Measurements from ENCODE around the gene KIF16B. TPM values are rescaled to one million over a fixed set of nuclear protein-coding genes. Genes with fewer than 3 reads are reported as not detected.

KIF16B gene
- total and polyA plus RNA-seq, 2 donors (not counting 3 experiments of a cell fraction or from before 2014, with no cell fraction given), result 2.9 to 8.8 TPM

- POLR2A ChIA-PET, result no interaction called here
Measured at GRCh38 chr20:16580147-16580546, 6.9 kb upstream of the KIF16B start.

GRCh38 chr20:16576219-16576618 is 3.0 kb upstream of the KIF16B start:
- Histone ChIP-seq H3K9ac (replicated peaks; ENCODE audit: extremely low read depth, insufficient read depth, low read length) (no peak overlapping the region), H2AFZ (ENCODE audit: low read depth, low read length) (no peak overlapping the region), H3K27me3 (ENCODE audit: control insufficient read depth in 2 of 2, insufficient read depth in 2 of 2, low read length in 2 of 2) (no peaks in the 10 kb centered on the region), H3K36me3 (ENCODE audit: control insufficient read depth in 2 of 2, extremely low read depth in 1 of 2, insufficient read depth in 2 of 2, low read length in 2 of 2) (no peaks in the 10 kb centered on the region), H3K9me1 (replicated peaks; ENCODE audit: control insufficient read depth, extremely low read depth, insufficient read depth, low read length) (no peaks in the 10 kb centered on the region), H4K20me1 (replicated peaks; ENCODE audit: control insufficient read depth, extremely low read depth, insufficient read depth, low read length) (no peaks in the 10 kb centered on the region), H3K4me2 (ENCODE audit: insufficient read depth, low read length) (no peak overlapping the region), H3K4me3 (replicated peaks in 1 of 3; ENCODE audit: insufficient read depth in 1 of 3, low read depth in 1 of 3, low read length in 3 of 3) (no peak overlapping the region), H3K27ac (ENCODE audit: insufficient read depth, low read depth, low read length) (no peak overlapping the region), H3K4me1 (ENCODE audit: control insufficient read depth, extremely low read depth, insufficient read depth, low read length) (peaks cover 17% of the 10 kb centered on the region), H3K9me3 (replicated peaks; ENCODE audit: control insufficient read depth, insufficient read depth, low read length) (no peaks in the 10 kb centered on the region), H3K79me2 (ENCODE audit: control insufficient read depth, insufficient read depth, low read length) (no peaks in the 10 kb centered on the region)
- no peak for FAIRE-seq
- ChIA-PET POLR2A (no interaction called here), CTCF (no interaction called here)
- intact Hi-C loops (cut with micrococcal nuclease) (no loop called here), dilution Hi-C loops (cut with MboI; ENCODE audit: extremely low pct_ligation_motif_present, low sequenced_read_pairs) (no loop called here)
- BruUV-seq (replicated peaks), result no TSS peak
- DNase-seq (ENCODE audit: low read depth, low spot score), result no peak
- TF ChIP-seq EZH2 (IDR thresholded peaks at IDR 0.05; ENCODE audit: borderline replicate concordance, low read depth, low read length, severe bottlenecking), result no peak
- no peak for TF ChIP-seq MAX (IDR thresholded peaks at IDR 0.05; ENCODE audit: insufficient read depth, insufficient read length)
- TF ChIP-seq POLR2A (IDR thresholded peaks at IDR 0.05; ENCODE audit: low read depth, low read length), result no peak
- TF ChIP-seq POLR2AphosphoS5 (IDR thresholded peaks at IDR 0.05; ENCODE audit: insufficient read depth, low read depth, low read length), result no peak
- TF ChIP-seq FOS (IDR thresholded peaks at IDR 0.05; ENCODE audit: borderline replicate concordance, insufficient read depth, low read length), result no peak
- no peak for TF ChIP-seq MYC (IDR thresholded peaks at IDR 0.05; ENCODE audit: low read depth, low read length)
- no peak for TF ChIP-seq CTCF (IDR thresholded peaks at IDR 0.05; ENCODE audit: extremely low read depth in 1 of 2, insufficient read depth in 1 of 2, low read depth in 1 of 2, low read length in 2 of 2)

More at GRCh38 chr20:16580147-16580546, 6.9 kb upstream of the KIF16B start:
- Histone ChIP-seq H3K36me3 (ENCODE audit: control insufficient read depth in 2 of 2, extremely low read depth in 1 of 2, insufficient read depth in 2 of 2, low read length in 2 of 2) (no peaks in the 10 kb centered on the region), H3K9me3 (replicated peaks; ENCODE audit: control insufficient read depth, insufficient read depth, low read length) (no peaks in the 10 kb centered on the region), H4K20me1 (replicated peaks; ENCODE audit: control insufficient read depth, extremely low read depth, insufficient read depth, low read length) (no peaks in the 10 kb centered on the region), H3K27ac (ENCODE audit: insufficient read depth, low read depth, low read length) (no peak overlapping the region), H3K27me3 (ENCODE audit: control insufficient read depth in 2 of 2, insufficient read depth in 2 of 2, low read length in 2 of 2) (no peaks in the 10 kb centered on the region), H3K4me1 (ENCODE audit: control insufficient read depth, extremely low read depth, insufficient read depth, low read length) (peaks cover 2% of the 10 kb centered on the region), H3K9ac (replicated peaks; ENCODE audit: extremely low read depth, insufficient read depth, low read length) (no peak overlapping the region), H3K9me1 (replicated peaks; ENCODE audit: control insufficient read depth, extremely low read depth, insufficient read depth, low read length) (no peaks in the 10 kb centered on the region), H3K4me3 (replicated peaks in 1 of 3; ENCODE audit: insufficient read depth in 1 of 3, low read depth in 1 of 3, low read length in 3 of 3) (no peak overlapping the region), H2AFZ (ENCODE audit: low read depth, low read length) (no peak overlapping the region), H3K4me2 (ENCODE audit: insufficient read depth, low read length) (no peak overlapping the region), H3K79me2 (ENCODE audit: control insufficient read depth, insufficient read depth, low read length) (no peaks in the 10 kb centered on the region)
- intact Hi-C loops (cut with micrococcal nuclease), result no loop called here
- dilution Hi-C loops (cut with MboI; ENCODE audit: extremely low pct_ligation_motif_present, low sequenced_read_pairs), result no loop called here
- FAIRE-seq, result no peak
- BruUV-seq (replicated peaks), result no TSS peak
- no peak for DNase-seq (ENCODE audit: low read depth, low spot score)
- TF ChIP-seq POLR2A (IDR thresholded peaks at IDR 0.05; ENCODE audit: low read depth, low read length) (no peak), MYC (IDR thresholded peaks at IDR 0.05; ENCODE audit: low read depth, low read length) (no peak), POLR2AphosphoS5 (IDR thresholded peaks at IDR 0.05; ENCODE audit: insufficient read depth, low read depth, low read length) (no peak), EZH2 (IDR thresholded peaks at IDR 0.05; ENCODE audit: borderline replicate concordance, low read depth, low read length, severe bottlenecking) (no peak)
- CTCF ChIA-PET, result no interaction called here
